CD4-positive, alpha-beta memory T cell (primary cell): ENCODE data around the gene PCBP3. TPM values are rescaled to one million over a fixed set of nuclear protein-coding genes. Genes with fewer than 3 reads are reported as not detected.

Experiments used
- CTCF ChIA-PET: fragments of 350-600 bp; sonication (Branson Sonifier 250); formaldehyde crosslinking; loops from one replicate; lab custom pipeline; 2021; ENCODE audit warnings: inconsistent platforms; ENCODE audit not compliant: partially characterized antibody; lab: Charles Lee
- POLR2A ChIA-PET: fragments of 350-600 bp; sonication (Branson Sonifier 250); formaldehyde crosslinking; loops from one replicate; lab custom pipeline; 2021; ENCODE audit not compliant: partially characterized antibody; lab: Charles Lee
- DNase-seq, 5 donors: peaks; one replicate each; pipeline versions ENCODE4 v3.0.0 to v3.0.0-alpha.2; 2020 to 2022; ENCODE audit warnings: mixed read lengths in 1 of 5
- H3K27ac ChIP-seq: one replicate; pipeline ENCODE4 v1.7.0; 2013; ENCODE audit warnings: low read depth, low read length
- H3K27me3 ChIP-seq: 2 replicates; pipeline ENCODE4 v1.7.0; 2013; ENCODE audit warnings: mild to moderate bottlenecking, low read length, moderate library complexity; ENCODE audit not compliant: insufficient read depth
- H3K36me3 ChIP-seq: 2 replicates; pipeline ENCODE4 v1.7.0; 2013; ENCODE audit warnings: mild to moderate bottlenecking, low read length, moderate library complexity; ENCODE audit not compliant: insufficient read depth
- H3K4me1 ChIP-seq: 2 replicates; pipeline ENCODE4 v1.7.0; 2013; ENCODE audit warnings: mild to moderate bottlenecking, low read length, moderate library complexity; ENCODE audit not compliant: insufficient read depth
- H3K4me3 ChIP-seq, 2 donors: one replicate each; pipeline ENCODE4 v1.7.0; 2013; ENCODE audit warnings: low read length in 2 of 2, mild to moderate bottlenecking in 1 of 2
- H3K9me3 ChIP-seq, 2 donors: one replicate each; pipeline ENCODE4 v1.7.0; 2013; ENCODE audit warnings: low read length in 2 of 2, control low read depth in 1 of 2; ENCODE audit not compliant: control insufficient read depth in 1 of 2
- H3K27ac Mint-ChIP-seq, 7 donors: one replicate each; pipeline ENCODE4 v1.8.0; 2020 to 2021; ENCODE audit warnings: mixed read lengths in 7 of 7, mild to moderate bottlenecking in 6 of 7, inconsistent platforms in 3 of 7, moderate library complexity in 3 of 7
- H3K27me3 Mint-ChIP-seq, 2 donors: one replicate each; pipeline ENCODE4 v1.8.0; 2020 to 2021; ENCODE audit warnings: mixed read lengths in 2 of 2
- H3K36me3 Mint-ChIP-seq, 2 donors: one replicate each; pipeline ENCODE4 v1.8.0; 2020 to 2021; ENCODE audit warnings: mixed read lengths in 2 of 2, inconsistent platforms in 1 of 2, mild to moderate bottlenecking in 1 of 2
- H3K4me1 Mint-ChIP-seq, 4 donors: one replicate each; pipeline ENCODE4 v1.8.0; 2020 to 2021; ENCODE audit warnings: mixed read lengths in 4 of 4, mild to moderate bottlenecking in 1 of 4
- H3K4me3 Mint-ChIP-seq, 8 donors: one replicate each; pipeline ENCODE4 v1.8.0; 2020 to 2021; ENCODE audit warnings: mixed read lengths in 8 of 8, mild to moderate bottlenecking in 7 of 8, moderate library complexity in 6 of 8, inconsistent platforms in 3 of 8
- H3K9me3 Mint-ChIP-seq, 8 donors: one replicate each; pipeline ENCODE4 v1.8.0; 2020 to 2021; ENCODE audit warnings: mixed read lengths in 8 of 8, mild to moderate bottlenecking in 5 of 8, inconsistent platforms in 3 of 8, moderate library complexity in 1 of 8
- intact Hi-C: fragments of 100-400 bp; cut with micrococcal nuclease; formaldehyde crosslinking; loops from one replicate; pipeline ENCODE4 v1.15.1; 2023
- polyA plus RNA-seq, 2 donors: library from polyadenylated mRNA; unstranded; fragments of 300-500 nt; fragmentation: Illumina TruSeq; gene quantifications; one replicate each; pipeline ENCODE4 v1.2.3, GENCODE V29; 2021
- total RNA-seq, 2 experiments: library from RNA; stranded (reverse); gene quantifications; one replicate each; pipeline ENCODE4 v1.2.3, GENCODE V29; 2021

Gene PCBP3
- total and polyA plus RNA-seq, 4 experiments from 2014 or later, result 0.36 to 1.6 (median 1.0) TPM

GRCh38 chr21:45801129-45801964 is 157.8 kb downstream of the PCBP3 start:
- Histone ChIP-seq H3K9me3 (no peaks in the 10 kb centered on the region), H3K27ac (no peak overlapping the region), H3K4me3 (no peak overlapping the region), H3K4me1 (no peaks in the 10 kb centered on the region), H3K36me3 (no peaks in the 10 kb centered on the region), H3K27me3 (no peaks in the 10 kb centered on the region)
- Mint-ChIP-seq H3K4me3 (no peak overlapping the region), H3K4me1 (no peaks in the 10 kb centered on the region), H3K36me3 (no peaks in the 10 kb centered on the region), H3K9me3 (no peaks in the 10 kb centered on the region), H3K27me3 (peaks cover 2% of the 10 kb centered on the region in 2 donors), H3K27ac (no peak overlapping the region)
- CTCF ChIA-PET, result no interaction called here
- intact Hi-C loops, result no loop called here
- POLR2A ChIA-PET, result no interaction called here
- no peak for DNase-seq

GRCh38 chr21:45801989-45802388 is 158.5 kb downstream of the PCBP3 start:
- H3K4me1 ChIP-seq, result no peaks in the 10 kb centered on the region
- DNase-seq, result no peak
- Mint-ChIP-seq H3K27ac (no peak overlapping the region), H3K4me1 (no peaks in the 10 kb centered on the region), H3K36me3 (no peaks in the 10 kb centered on the region), H3K4me3 (no peak overlapping the region), H3K9me3 (no peaks in the 10 kb centered on the region), H3K27me3 (peaks cover 2% of the 10 kb centered on the region in 2 donors)
- CTCF ChIA-PET, result no interaction called here
- H3K4me3 ChIP-seq, result no peak overlapping the region
- intact Hi-C loops, result no loop called here
- H3K9me3 ChIP-seq, result no peaks in the 10 kb centered on the region
- no peak overlapping the region for H3K27ac ChIP-seq
- no peaks in the 10 kb centered on the region for H3K36me3 ChIP-seq
- POLR2A ChIA-PET, result no interaction called here
- H3K27me3 ChIP-seq, result no peaks in the 10 kb centered on the region

GRCh38 chr21:45802425-45802824 is 158.9 kb downstream of the PCBP3 start:
- peaks cover 2 to 3% of the 10 kb centered on the region in 2 donors for H3K27me3 Mint-ChIP-seq
- CTCF ChIA-PET, result no interaction called here

GRCh38 chr21:45802956-45803617 is 159.6 kb downstream of the PCBP3 start:
- DNase-seq, result no peak
- Histone ChIP-seq H3K4me1 (no peaks in the 10 kb centered on the region), H3K27ac (no peak overlapping the region), H3K4me3 (no peak overlapping the region), H3K27me3 (no peaks in the 10 kb centered on the region), H3K36me3 (no peaks in the 10 kb centered on the region), H3K9me3 (no peaks in the 10 kb centered on the region)
- no peak overlapping the region for H3K27ac Mint-ChIP-seq
- POLR2A ChIA-PET, result no interaction called here
- intact Hi-C loops, result no loop called here
- H3K4me1 Mint-ChIP-seq, result no peaks in the 10 kb centered on the region
- no peaks in the 10 kb centered on the region for H3K9me3 Mint-ChIP-seq
- H3K36me3 Mint-ChIP-seq, result no peaks in the 10 kb centered on the region
- no peak overlapping the region for H3K4me3 Mint-ChIP-seq
- peaks cover 2 to 3% of the 10 kb centered on the region in 2 donors for H3K27me3 Mint-ChIP-seq
- CTCF ChIA-PET, result no interaction called here

More at GRCh38 chr21:45802425-45802824, 158.9 kb downstream of the PCBP3 start:
- Mint-ChIP-seq H3K27ac (no peak overlapping the region), H3K4me3 (no peak overlapping the region), H3K4me1 (no peaks in the 10 kb centered on the region), H3K9me3 (no peaks in the 10 kb centered on the region), H3K36me3 (no peaks in the 10 kb centered on the region)
- H3K27me3 ChIP-seq, result no peaks in the 10 kb centered on the region
- no peak overlapping the region for H3K4me3 ChIP-seq
- intact Hi-C loops, result no loop called here
- no peak for DNase-seq
- H3K9me3 ChIP-seq, result no peaks in the 10 kb centered on the region
- no peak overlapping the region for H3K27ac ChIP-seq
- no peaks in the 10 kb centered on the region for H3K4me1 ChIP-seq
- H3K36me3 ChIP-seq, result no peaks in the 10 kb centered on the region
- POLR2A ChIA-PET, result no interaction called here

GRCh38 chr21:45803618-45804340 is 160.3 kb downstream of the PCBP3 start:
- H3K36me3 Mint-ChIP-seq, result no peaks in the 10 kb centered on the region
- H3K4me1 ChIP-seq, result no peaks in the 10 kb centered on the region
- no peaks in the 10 kb centered on the region for H3K36me3 ChIP-seq
- H3K27ac Mint-ChIP-seq, result no peak overlapping the region
- H3K27me3 ChIP-seq, result no peaks in the 10 kb centered on the region
- no peaks in the 10 kb centered on the region for H3K9me3 Mint-ChIP-seq
- H3K4me1 Mint-ChIP-seq, result no peaks in the 10 kb centered on the region
- no peak overlapping the region for H3K27ac ChIP-seq
- no peak overlapping the region for H3K4me3 ChIP-seq
- intact Hi-C loops, result no loop called here
- no peaks in the 10 kb centered on the region for H3K9me3 ChIP-seq
- CTCF ChIA-PET, result no interaction called here
- POLR2A ChIA-PET, result no interaction called here
- peaks cover 2 to 3% of the 10 kb centered on the region in 2 donors for H3K27me3 Mint-ChIP-seq
- H3K4me3 Mint-ChIP-seq, result no peak overlapping the region
- DNase-seq, result no peak

- Mint-ChIP-seq H3K9me3 (no peaks in the 10 kb centered on the region), H3K4me3 (no peak overlapping the region), H3K4me1 (no peaks in the 10 kb centered on the region), H3K36me3 (no peaks in the 10 kb centered on the region), H3K27me3 (peaks cover 2 to 3% of the 10 kb centered on the region in 2 donors), H3K27ac (no peak overlapping the region)
- Histone ChIP-seq H3K27me3 (no peaks in the 10 kb centered on the region), H3K36me3 (no peaks in the 10 kb centered on the region), H3K4me3 (no peak overlapping the region), H3K4me1 (no peaks in the 10 kb centered on the region), H3K27ac (no peak overlapping the region), H3K9me3 (no peaks in the 10 kb centered on the region)
- intact Hi-C loops, result no loop called here
- no peak for DNase-seq
- POLR2A ChIA-PET, result no interaction called here
- CTCF ChIA-PET, result no interaction called here
These were observed 161.3 kb downstream of the PCBP3 start for GRCh38 chr21:45804809-45805313.

- POLR2A ChIA-PET, result no interaction called here
- no peak overlapping the region for H3K4me3 ChIP-seq
- Mint-ChIP-seq H3K27ac (no peak overlapping the region), H3K4me3 (no peak overlapping the region), H3K27me3 (peaks cover 2 to 3% of the 10 kb centered on the region in 2 donors), H3K9me3 (no peaks in the 10 kb centered on the region), H3K36me3 (no peaks in the 10 kb centered on the region), H3K4me1 (no peaks in the 10 kb centered on the region)
- H3K9me3 ChIP-seq, result no peaks in the 10 kb centered on the region
- H3K36me3 ChIP-seq, result no peaks in the 10 kb centered on the region
- no peak overlapping the region for H3K27ac ChIP-seq
- H3K27me3 ChIP-seq, result no peaks in the 10 kb centered on the region
- no peak for DNase-seq
- intact Hi-C loops, result no loop called here
- no peaks in the 10 kb centered on the region for H3K4me1 ChIP-seq
- CTCF ChIA-PET, result no interaction called here
These were observed 161.8 kb downstream of the PCBP3 start for GRCh38 chr21:45805321-45805720.
